HG03521 (cell line): Measurements from ENCODE around the gene PSTPIP1.

ENCODE experiments used
- ATAC-seq: cut with Tn5 transposase; IDR thresholded peaks from one replicate; pipeline ENCODE4 v1.9.1; 2021; ENCODE audit warnings: mild to moderate bottlenecking, moderate library complexity; ENCODE audit not compliant: unreplicated experiment

The PSTPIP1 gene

DNA sequence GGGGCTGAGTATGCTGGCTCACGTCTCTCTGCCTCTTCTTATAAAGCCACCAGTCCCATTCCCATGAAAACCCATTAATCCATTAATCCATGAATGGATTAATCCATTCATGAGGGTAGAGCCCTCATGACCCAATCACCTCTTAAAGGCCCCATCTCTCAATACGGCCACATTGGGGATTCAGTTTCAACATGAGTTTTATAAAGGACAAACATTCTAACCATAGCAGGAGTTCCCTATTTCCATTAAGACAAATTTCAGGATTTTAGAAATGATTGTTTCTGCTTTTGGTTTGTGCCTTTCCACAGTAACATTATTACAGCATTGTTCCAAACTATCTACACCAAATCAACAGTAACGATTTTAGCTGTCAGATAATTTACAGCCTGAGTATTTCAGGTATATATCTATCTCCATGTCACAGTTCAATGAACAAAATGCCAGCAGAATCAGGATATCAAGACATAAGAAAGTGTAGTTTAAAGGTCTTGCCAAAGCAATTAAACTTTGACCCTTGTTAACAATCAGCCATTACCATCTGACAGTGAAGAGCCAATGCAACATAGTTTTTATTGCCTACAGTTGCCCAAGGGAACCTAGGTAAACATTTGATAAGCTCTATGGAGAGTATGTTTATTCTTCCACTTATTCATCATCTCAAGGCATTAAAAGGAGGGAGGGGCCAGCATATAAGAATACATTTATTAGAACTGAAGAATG, 72.2 kb downstream of the PSTPIP1 start:
- ATAC-seq: no peak

DNA sequence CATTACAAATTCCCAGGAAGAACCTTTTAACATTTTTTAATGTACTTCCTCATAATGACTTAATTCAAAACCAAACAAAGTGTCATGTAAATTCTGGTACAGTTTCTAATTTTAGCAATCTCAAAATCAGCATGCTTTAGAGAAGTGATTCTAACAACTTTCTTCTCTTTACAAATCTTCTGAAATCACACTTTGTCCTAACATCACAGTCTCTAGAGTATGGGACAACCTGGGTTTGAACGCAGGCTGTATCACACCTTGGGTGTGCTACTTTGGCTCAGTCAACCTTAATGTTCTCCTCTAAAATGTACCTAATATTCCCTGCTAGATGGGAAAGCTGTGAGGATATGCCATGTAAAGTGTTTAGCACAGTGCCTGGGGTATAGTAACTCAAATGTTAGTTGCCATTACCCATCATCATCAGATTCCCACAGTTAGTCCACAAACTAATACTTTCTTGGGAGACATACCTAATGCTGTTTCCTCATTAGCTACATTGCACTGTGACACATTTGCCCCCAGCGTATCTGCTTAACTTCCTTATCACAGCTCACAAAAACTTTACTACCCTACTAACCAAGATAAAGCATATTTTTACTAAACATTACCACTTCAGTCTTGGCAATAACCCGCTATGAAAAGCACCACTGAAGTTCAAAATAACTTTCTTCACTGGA, 72.9 kb downstream of the PSTPIP1 start:
- no peak for ATAC-seq

- no peak for ATAC-seq
These were observed 73.7 kb downstream of the PSTPIP1 start for GRCh38 chr15:77068633-77069032.

DNA sequence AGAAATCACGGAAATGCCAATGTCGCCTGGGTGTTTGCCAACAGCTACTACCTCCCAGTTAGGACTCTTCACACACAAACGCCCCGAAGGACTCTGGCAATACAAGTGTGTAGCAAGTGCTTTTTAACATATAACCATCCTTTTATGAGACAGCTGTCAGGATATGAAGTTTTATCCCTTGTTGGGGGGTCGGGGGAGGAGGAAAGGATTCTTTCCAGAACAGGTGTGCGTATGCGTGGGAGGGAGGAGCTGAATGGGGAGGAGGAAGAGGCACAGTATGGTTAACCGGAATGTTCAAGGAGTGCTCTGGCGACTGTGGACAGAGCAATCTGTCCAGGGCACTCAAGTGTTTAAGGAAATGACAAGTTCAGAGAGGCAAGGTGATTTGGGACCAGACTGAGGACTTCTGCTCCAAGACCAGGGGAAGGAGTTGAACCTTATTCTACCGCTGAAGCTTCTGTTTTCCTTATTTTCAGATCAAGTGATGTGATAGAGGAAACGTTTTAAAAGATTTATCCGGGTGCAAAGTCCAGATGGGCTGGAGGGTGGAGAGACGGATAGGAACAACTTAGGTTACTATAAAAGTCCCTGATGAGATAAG, 74.7 kb downstream of the PSTPIP1 start:
- no peak for ATAC-seq

GRCh38 chr15:77070180-77070494, 75.2 kb downstream of the PSTPIP1 start:
- ATAC-seq: no peak

GRCh38 chr15:77070495-77071304, 75.8 kb downstream of the PSTPIP1 start, which contains the start of gene TSPAN3:
TSPAN3 (minus strand) TSS chr15:77071109; CDS start chr15:77070954, 155 bp downstream.
- peak; percentile 96 for ATAC-seq

DNA sequence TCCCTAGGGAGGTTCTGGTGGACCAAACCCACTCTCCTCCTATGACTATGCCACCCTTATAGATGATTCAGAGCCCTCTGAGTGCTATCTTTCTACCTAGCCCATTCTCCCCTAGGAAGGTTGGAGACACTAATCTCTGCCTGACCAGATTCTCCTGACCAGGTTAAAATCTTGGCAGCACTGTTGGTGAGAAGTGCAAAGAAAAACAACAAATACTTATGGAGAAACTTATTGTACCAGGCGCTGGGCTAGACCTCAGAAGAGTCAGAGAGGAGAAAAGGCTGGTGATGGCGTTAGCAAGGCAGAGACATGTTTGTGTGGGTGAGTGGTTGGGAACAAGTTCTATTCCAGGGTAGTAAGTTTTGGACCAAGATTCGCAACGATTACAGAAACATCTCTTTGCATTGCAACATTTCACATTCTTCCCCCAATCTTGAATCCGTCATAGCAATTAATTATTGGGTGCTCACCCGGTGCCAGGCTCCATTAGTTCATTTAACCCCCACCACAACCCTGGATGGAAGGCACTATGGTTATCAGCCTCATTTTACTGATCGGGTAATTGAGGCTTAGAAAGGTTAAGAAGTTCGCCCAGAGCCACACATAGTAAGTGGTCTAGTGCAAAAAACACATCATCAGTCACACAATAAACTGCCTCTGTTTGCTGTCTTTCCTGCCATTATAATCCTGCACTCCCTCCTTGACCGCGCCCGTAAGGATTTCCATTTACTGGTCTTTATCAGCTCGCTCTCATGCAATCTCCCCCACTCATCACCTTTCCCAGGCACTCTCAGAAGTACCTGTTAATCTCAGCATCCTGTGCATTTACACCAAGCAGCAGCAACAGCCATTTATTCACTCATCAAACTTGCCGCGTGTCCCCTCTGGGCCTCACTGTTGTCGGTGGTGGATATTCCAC, 76.6 kb downstream of the PSTPIP1 start:
- ATAC-seq: no peak

GRCh38 chr15:77074350-77074749, 79.4 kb downstream of the PSTPIP1 start:
- no peak for ATAC-seq

DNA sequence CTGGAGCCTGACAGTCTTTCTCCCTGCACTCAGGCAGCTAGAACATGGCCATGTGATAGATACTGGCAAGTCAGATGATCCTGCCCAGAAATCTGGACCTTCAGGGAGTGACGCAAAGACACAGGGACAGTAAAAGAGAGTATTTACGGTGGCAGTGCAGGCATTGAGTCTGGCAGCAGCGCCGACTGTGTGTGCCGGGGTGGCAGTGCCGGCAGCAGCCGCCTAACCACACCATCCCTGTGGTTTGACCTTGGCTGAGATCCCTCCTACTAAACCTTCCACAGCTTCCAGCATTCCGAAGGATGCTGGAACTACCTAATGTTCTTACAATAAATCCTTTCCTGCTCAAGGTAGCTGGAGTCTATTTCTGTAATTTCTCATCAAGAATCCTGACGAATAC, 80.6 kb downstream of the PSTPIP1 start:
- no peak for ATAC-seq

- ATAC-seq: no peak
These were observed 81.5 kb downstream of the PSTPIP1 start for GRCh38 chr15:77076323-77076915.

- no peak for ATAC-seq
These were observed 87.0 kb downstream of the PSTPIP1 start for GRCh38 chr15:77081971-77082370.

DNA sequence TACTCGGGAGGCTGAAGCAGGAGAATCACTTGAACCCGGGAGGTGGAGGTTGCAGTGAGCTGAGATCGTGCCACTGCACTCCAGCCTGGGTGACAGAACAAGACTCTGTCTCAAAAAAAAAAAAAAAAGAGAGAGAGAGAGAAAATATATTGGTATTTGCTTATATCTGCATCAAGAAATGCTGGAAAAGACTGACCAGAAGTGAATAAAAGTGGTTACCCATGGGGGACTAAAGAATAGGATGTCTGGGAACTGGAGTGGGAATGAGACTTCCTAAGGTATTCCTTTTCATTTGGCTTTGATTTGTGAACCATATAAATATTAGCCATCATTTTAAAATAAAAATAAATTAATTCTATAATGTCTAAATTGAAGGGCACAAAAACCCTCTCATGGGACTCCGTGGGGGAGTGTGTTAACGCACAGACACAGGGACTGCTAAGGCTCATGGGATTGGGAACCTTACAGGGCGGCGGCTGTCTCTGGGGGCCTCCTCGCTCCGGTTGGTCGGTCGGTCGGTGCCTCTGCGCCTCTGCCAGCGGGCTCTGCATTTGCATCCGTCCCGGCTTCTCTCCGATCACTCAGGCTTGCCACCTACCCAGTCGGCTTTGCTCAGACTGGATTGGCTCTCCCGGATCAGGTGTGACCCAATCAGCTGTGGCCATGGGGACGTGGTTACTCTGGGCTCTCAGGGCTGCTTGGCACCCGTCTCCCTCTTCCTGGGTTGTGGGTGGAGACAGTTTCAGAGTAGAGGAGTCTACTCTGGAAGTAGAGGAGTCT, 88.6 kb downstream of the PSTPIP1 start:
- ATAC-seq: peak; percentile 64

DNA sequence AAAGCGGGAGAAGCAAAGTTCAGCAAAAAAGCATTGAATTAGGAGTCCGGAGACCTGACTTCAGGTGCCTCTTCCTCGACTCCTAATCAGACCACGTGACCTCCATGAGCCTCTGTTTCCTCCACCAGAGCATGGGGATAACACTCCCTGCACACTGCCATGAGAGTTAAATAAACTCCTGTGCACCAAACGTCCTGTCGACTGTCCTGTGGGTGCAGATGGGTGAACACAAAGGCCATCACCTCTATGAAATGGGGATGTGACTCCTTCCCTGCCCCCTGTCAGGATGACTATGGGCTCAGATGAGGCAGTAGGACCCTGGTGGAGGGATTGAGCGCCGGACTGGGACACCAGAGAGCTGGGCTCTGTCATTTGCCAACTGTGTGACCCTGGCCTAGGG, 89.5 kb downstream of the PSTPIP1 start:
- no peak for ATAC-seq

DNA sequence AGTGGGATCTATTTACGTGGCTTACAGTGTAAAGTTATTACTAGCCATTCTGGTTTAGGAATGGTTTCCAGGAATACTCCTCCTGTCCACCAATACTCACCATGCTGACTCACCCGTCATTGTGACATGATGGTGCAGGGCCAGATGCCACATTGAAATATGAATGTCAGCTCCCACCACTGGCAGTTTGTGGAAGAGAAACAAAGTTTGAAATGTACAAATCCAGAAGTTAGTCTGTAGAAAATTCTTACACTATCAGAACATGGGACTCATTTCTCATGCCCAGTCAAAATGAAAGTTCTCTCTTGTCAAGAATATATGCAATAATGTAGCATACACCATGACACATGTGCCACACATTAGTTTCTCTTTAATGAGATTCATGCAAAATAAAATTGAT, 90.4 kb downstream of the PSTPIP1 start:
- ATAC-seq: no peak
